SK-N-SH (cell line): Measurements from ENCODE around the gene RTN4. TPM values are rescaled to one million over a fixed set of nuclear protein-coding genes. Genes with fewer than 3 reads are reported as not detected.

Experiments
- CTCF ChIA-PET: fragments of 300-600, 350-600 bp; formaldehyde crosslinking; extraction: SDS; loops from one replicate; lab custom pipeline; 2021; lab: Yijun Ruan, JAX
- POLR2A ChIA-PET: fragments of 350-600 bp; sonication (Branson Sonifier 250); formaldehyde crosslinking; extraction: SDS; loops from one replicate; lab custom pipeline; 2020; ENCODE audit warnings: antibody characterized with exemption, inconsistent platforms; lab: Yijun Ruan, JAX
- DNase-seq: peaks from one replicate; pipeline ENCODE4 v3.0.0; 2012
- H2AFZ ChIP-seq: fragments of 200-600 bp; sonication (generic); 2 replicates; pipeline ENCODE4 v1.8.1; 2016; ENCODE audit warnings: antibody characterized with exemption, mild to moderate bottlenecking, low read depth
- H3F3A ChIP-seq: fragments of 200-600 bp; sonication (generic); replicated peaks from 2 replicates; pipeline ENCODE3; 2016; ENCODE audit warnings: antibody characterized with exemption, mild to moderate bottlenecking; ENCODE audit not compliant: insufficient read depth
- H3K27ac ChIP-seq, 2 experiments: fragments of 200-500 bp in 1 of 2; fragments of 200-600 bp in 1 of 2; sonication (Bioruptor generic) in 1 of 2; sonication (generic), shearing (Covaris generic) in 1 of 2; 2 replicates each; pipeline versions ENCODE4 v1.5.1 to v1.6.1; 2014 to 2016; ENCODE audit warnings: low read depth in 2 of 2, inconsistent platforms in 1 of 2, low read length in 1 of 2, mild to moderate bottlenecking in 1 of 2, mixed read lengths in 1 of 2
- H3K27me3 ChIP-seq: fragments of 200-600 bp; sonication (generic), shearing (Covaris generic); 2 replicates; pipeline ENCODE4 v1.6.1; 2016; ENCODE audit warnings: mixed run types; ENCODE audit not compliant: insufficient read depth
- H3K36me3 ChIP-seq, 2 experiments: fragments of 200-500 bp in 1 of 2; fragments of 200-600 bp in 1 of 2; sonication (Bioruptor generic) in 1 of 2; sonication (generic) in 1 of 2; replicated peaks in 1 of 2; 2 replicates each; pipeline versions ENCODE3 to v1.5.1; 2014 to 2016; ENCODE audit warnings: low read length in 1 of 2, mild to moderate bottlenecking in 1 of 2; ENCODE audit not compliant: insufficient read depth in 2 of 2, control insufficient read depth in 1 of 2
- H3K4me1 ChIP-seq, 2 experiments: fragments of 200-500 bp in 1 of 2; fragments of 200-600 bp in 1 of 2; sonication (Bioruptor generic) in 1 of 2; sonication (generic), shearing (Covaris generic) in 1 of 2; 2 replicates each; pipeline versions ENCODE4 v1.5.1 to v1.6.1; 2014 to 2016; ENCODE audit warnings: low read depth in 1 of 2, low read length in 1 of 2, mixed run types in 1 of 2; ENCODE audit not compliant: insufficient read depth in 2 of 2, control insufficient read depth in 1 of 2
- H3K4me2 ChIP-seq: fragments of 200-600 bp; sonication (generic), shearing (Covaris generic); 2 replicates; pipeline ENCODE4 v1.6.1; 2017; ENCODE audit warnings: mixed run types
- H3K4me3 ChIP-seq, 2 experiments: fragments of 200-500 bp in 1 of 2; fragments of 200-600 bp in 1 of 2; sonication (Bioruptor generic) in 1 of 2; sonication (generic), shearing (Covaris generic) in 1 of 2; 2 replicates each; pipeline versions ENCODE4 v1.5.1 to v1.8.1; 2014 to 2016; ENCODE audit warnings: low read depth in 2 of 2, inconsistent platforms in 1 of 2, low read length in 1 of 2, mild to moderate bottlenecking in 1 of 2, mixed read lengths in 1 of 2, moderate library complexity in 1 of 2
- H3K79me2 ChIP-seq: fragments of 200-600 bp; sonication (generic); 2 replicates; pipeline ENCODE4 v1.8.1; 2017; ENCODE audit warnings: mild to moderate bottlenecking; ENCODE audit not compliant: insufficient read depth
- H3K9ac ChIP-seq: fragments of 200-600 bp; sonication (generic); 2 replicates; pipeline ENCODE4 v1.6.1; 2017; ENCODE audit warnings: mixed run types
- H3K9me2 ChIP-seq: fragments of 200-600 bp; sonication (generic); 2 replicates; pipeline ENCODE4 v1.6.1; 2017; ENCODE audit warnings: mixed run types
- H3K9me3 ChIP-seq: fragments of 200-600 bp; sonication (generic); 2 replicates; pipeline ENCODE4 v1.6.1; 2017; ENCODE audit warnings: mixed run types, mild to moderate bottlenecking, moderate library complexity
- H4K20me1 ChIP-seq: fragments of 200-600 bp; sonication (generic); 2 replicates; pipeline ENCODE4 v1.6.1; 2017; ENCODE audit warnings: mild to moderate bottlenecking, mixed run types; ENCODE audit not compliant: insufficient read depth
- EP300 ChIP-seq, 2 experiments: IDR thresholded peaks; 2 replicates each; pipeline versions ENCODE4 v1.4.0 to v1.6.1; 2012; ENCODE audit warnings: borderline replicate concordance in 1 of 2, low read depth in 1 of 2, low read length in 1 of 2
- EZH2phosphoT487 ChIP-seq: fragments of 200-600 bp; sonication (generic); IDR thresholded peaks from 2 replicates; pipeline ENCODE4 v1.6.1; 2017; ENCODE audit warnings: low read depth, mixed run types, mild to moderate bottlenecking, antibody characterized with exemption, moderate library complexity, borderline replicate concordance
- FOXJ3 ChIP-seq: sonication (generic); formaldehyde crosslinking; IDR thresholded peaks from 2 replicates; pipeline ENCODE4 v1.5.1; 2020; ENCODE audit warnings: mild to moderate bottlenecking, missing genetic modification reagents
- FOXM1 ChIP-seq: IDR thresholded peaks from 2 replicates; pipeline ENCODE4 v1.4.0; 2012; ENCODE audit warnings: low read depth, mild to moderate bottlenecking
- GABPA ChIP-seq: IDR thresholded peaks from 2 replicates; pipeline ENCODE4 v1.4.0; 2012; ENCODE audit warnings: low read depth, mild to moderate bottlenecking
- JUND ChIP-seq: IDR thresholded peaks from 2 replicates; pipeline ENCODE4 v1.4.0; 2012
- MEF2A ChIP-seq: IDR thresholded peaks from 2 replicates; pipeline ENCODE4 v1.4.0; 2012; ENCODE audit warnings: low read depth, borderline replicate concordance
- RXRA ChIP-seq: IDR thresholded peaks from 2 replicates; pipeline ENCODE4 v1.4.0; 2012; ENCODE audit warnings: low read depth, mild to moderate bottlenecking, borderline replicate concordance
- SIN3A ChIP-seq: IDR thresholded peaks from 2 replicates; pipeline ENCODE4 v1.6.1; 2012; ENCODE audit warnings: low read depth, mild to moderate bottlenecking, low read length, moderate library complexity, borderline replicate concordance
- SMC3 ChIP-seq: IDR thresholded peaks from 2 replicates; pipeline ENCODE4 v1.6.1; 2012; ENCODE audit warnings: low read depth, low read length, improper control_type of control experiment
- WGBS: methylation state at CpG from one replicate; pipeline ENCODE4 v1.1.6; 2017; ENCODE audit warnings: low lambda C conversion rate; 5-methylcytosine and 5-hydroxymethylcytosine counted together
- polyA plus RNA-seq, 3 experiments: library from polyadenylated mRNA; depleted of rRNA; stranded (reverse); fragments of >200 nt; gene quantifications; 2 replicates each; pipeline ENCODE4 v1.2.3, GENCODE V29; 2012
- TF ChIP-seq, protein P1 (sequence below): IDR thresholded peaks from 2 replicates; pipeline ENCODE4 v1.4.0; 2012; ENCODE audit warnings: low read depth
- TF ChIP-seq, protein P2 (sequence below): fragments of 150-350 bp; IDR thresholded peaks from 2 replicates; pipeline ENCODE4 v1.6.1; 2016; ENCODE audit warnings: mild to moderate bottlenecking, low read depth, low read length
- TF ChIP-seq, protein P3 (sequence below): IDR thresholded peaks from 2 replicates; pipeline ENCODE4 v1.4.0; 2012; ENCODE audit warnings: low read depth, borderline replicate concordance
- TF ChIP-seq, protein P4 (sequence below): fragments of 150-350 bp; IDR thresholded peaks from 2 replicates; pipeline ENCODE4 v1.6.1; 2017; ENCODE audit warnings: antibody characterized with exemption, low read length, low read depth, borderline replicate concordance

Gene RTN4
- polyA plus RNA-seq, 1 of the 3 experiments (the other 2 are of a cell fraction): 315 TPM

DNA sequence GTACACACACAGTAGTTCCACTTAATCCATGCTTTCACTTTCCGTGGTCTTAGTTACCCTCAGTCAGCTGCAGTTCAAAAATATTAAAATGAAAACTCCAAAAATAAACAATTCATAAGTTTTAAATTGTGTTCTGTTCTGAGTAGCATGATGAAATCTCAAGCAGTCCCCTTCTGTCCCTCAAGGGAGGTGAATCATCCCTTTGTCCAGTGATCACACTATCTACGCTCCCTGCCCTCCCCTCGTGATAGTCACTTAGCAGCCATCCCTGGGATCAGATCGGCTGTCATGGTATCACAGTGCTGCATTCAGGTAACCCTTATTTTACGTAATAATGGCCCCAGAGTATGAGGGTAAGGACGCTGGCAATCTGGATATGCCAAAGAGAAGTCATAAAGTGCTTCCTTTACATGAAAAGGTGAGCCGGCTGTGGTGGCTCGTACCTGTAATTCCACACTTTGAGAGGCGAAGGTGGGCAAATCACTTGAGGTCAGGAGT lies 5.8 kb upstream of the RTN4 start:
- no peak overlapping the region for H2AFZ ChIP-seq
- ChIA-PET CTCF (interaction anchor here (0.7 kb wide), 1 partner anchor 14 kb away, joined by 3 read pairs; no protein-coding TSS in a partner anchor), POLR2A (no interaction called here)
- H3K79me2 ChIP-seq: peaks cover 29% of the 10 kb centered on the region
- peaks cover 16% of the 10 kb centered on the region for H3F3A ChIP-seq
- H3K9me2 ChIP-seq: no peaks in the 10 kb centered on the region
- no peaks in the 10 kb centered on the region for H3K9me3 ChIP-seq
- H3K4me1 ChIP-seq: peaks cover 0 to 6% of the 10 kb centered on the region in 2 experiments; a peak in 2 of 4 replicates
- TF ChIP-seq SIN3A (no peak), MEF2A (no peak), JUND (no peak), EZH2phosphoT487 (no peak), RXRA (no peak), GABPA (no peak), SMC3 (no peak), EP300 (IDR thresholded peaks at IDR 0.05; ENCODE audit: borderline replicate concordance in 1 of 2, low read depth in 1 of 2, low read length in 1 of 2) (no peak), FOXM1 (no peak), FOXJ3 (CRISPR knock-in tag) (no peak)
- TF ChIP-seq, protein P1, sequence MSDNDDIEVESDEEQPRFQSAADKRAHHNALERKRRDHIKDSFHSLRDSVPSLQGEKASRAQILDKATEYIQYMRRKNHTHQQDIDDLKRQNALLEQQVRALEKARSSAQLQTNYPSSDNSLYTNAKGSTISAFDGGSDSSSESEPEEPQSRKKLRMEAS: no peak
- TF ChIP-seq, protein P2, sequence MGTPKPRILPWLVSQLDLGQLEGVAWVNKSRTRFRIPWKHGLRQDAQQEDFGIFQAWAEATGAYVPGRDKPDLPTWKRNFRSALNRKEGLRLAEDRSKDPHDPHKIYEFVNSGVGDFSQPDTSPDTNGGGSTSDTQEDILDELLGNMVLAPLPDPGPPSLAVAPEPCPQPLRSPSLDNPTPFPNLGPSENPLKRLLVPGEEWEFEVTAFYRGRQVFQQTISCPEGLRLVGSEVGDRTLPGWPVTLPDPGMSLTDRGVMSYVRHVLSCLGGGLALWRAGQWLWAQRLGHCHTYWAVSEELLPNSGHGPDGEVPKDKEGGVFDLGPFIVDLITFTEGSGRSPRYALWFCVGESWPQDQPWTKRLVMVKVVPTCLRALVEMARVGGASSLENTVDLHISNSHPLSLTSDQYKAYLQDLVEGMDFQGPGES: no peak
- TF ChIP-seq, protein P3, sequence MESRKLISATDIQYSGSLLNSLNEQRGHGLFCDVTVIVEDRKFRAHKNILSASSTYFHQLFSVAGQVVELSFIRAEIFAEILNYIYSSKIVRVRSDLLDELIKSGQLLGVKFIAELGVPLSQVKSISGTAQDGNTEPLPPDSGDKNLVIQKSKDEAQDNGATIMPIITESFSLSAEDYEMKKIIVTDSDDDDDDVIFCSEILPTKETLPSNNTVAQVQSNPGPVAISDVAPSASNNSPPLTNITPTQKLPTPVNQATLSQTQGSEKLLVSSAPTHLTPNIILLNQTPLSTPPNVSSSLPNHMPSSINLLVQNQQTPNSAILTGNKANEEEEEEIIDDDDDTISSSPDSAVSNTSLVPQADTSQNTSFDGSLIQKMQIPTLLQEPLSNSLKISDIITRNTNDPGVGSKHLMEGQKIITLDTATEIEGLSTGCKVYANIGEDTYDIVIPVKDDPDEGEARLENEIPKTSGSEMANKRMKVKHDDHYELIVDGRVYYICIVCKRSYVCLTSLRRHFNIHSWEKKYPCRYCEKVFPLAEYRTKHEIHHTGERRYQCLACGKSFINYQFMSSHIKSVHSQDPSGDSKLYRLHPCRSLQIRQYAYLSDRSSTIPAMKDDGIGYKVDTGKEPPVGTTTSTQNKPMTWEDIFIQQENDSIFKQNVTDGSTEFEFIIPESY: no peak
- TF ChIP-seq, protein P4, sequence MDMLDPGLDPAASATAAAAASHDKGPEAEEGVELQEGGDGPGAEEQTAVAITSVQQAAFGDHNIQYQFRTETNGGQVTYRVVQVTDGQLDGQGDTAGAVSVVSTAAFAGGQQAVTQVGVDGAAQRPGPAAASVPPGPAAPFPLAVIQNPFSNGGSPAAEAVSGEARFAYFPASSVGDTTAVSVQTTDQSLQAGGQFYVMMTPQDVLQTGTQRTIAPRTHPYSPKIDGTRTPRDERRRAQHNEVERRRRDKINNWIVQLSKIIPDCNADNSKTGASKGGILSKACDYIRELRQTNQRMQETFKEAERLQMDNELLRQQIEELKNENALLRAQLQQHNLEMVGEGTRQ: no peak
- H3K36me3 ChIP-seq: no peaks in the 10 kb centered on the region
- H3K27ac ChIP-seq: no peak overlapping the region
- no peak overlapping the region for H3K4me2 ChIP-seq
- H4K20me1 ChIP-seq: no peaks in the 10 kb centered on the region
- H3K9ac ChIP-seq: no peak overlapping the region
- no peak overlapping the region for H3K4me3 ChIP-seq
- no peaks in the 10 kb centered on the region for H3K27me3 ChIP-seq
- 90% methylated on average over 9 of the region's 9 CpGs for WGBS
- DNase-seq: no peak
